Skin of body (tissue), 2 donors: Measurements from ENCODE around the gene KIAA1614. TPM values are rescaled to one million over a fixed set of nuclear protein-coding genes. Genes with fewer than 3 reads are reported as not detected.
A peak's percentile ranks its signal among the peaks of the same experiment; 100 is the strongest.

Source experiments
- DNase-seq: peaks from one replicate; lab custom pipeline; 2025; lab: John Stamatoyannopoulos, UW
- total RNA-seq: library from RNA; depleted of rRNA; stranded (reverse); fragments of >200 nt; gene quantifications from one replicate; pipeline ENCODE4 v1.2.3, GENCODE V29; 2014

KIAA1614 gene
- total RNA-seq, 1 donor from 2014 or later, result 4.5 TPM

DNA sequence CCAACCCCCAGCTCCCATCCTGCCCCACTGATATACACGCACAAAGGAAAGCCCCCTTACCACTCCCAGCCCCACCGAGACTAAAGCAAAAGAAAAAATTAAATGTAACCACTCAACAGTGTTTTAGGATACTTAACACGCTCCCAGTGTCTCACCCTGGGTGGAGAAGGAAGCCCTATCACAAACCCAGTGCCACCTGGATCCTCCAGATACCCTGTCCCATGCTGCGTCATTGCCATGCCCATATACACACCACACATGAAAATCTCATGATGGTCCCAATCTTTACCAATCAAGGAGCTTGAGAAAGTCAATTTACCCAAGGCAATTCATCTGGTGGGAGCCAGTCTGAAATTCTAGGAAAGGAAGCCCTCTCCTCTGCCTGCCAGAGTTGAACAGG is 11.2 kb downstream of the KIAA1614 start:
- no peak for DNase-seq

DNA sequence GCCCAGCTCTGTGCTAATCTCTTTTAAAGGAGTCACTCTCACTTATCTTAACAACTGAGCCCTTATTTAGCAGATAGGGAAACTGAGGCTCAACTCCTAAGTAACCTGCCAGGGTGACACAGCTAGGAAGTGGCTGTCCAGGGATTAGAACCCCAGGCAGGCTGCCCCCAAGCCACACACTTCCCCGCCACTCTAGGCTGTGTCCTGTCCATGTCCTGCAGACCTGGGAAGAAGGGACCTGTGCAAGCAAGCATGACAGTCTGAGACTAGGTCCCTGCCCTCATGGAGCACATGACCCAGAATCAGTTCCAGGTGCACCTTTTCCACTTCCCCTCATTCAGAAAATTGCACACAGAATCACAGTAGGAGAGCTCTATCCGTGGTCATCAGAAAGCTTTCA is 12.2 kb downstream of the KIAA1614 start:
- no peak for DNase-seq

DNA sequence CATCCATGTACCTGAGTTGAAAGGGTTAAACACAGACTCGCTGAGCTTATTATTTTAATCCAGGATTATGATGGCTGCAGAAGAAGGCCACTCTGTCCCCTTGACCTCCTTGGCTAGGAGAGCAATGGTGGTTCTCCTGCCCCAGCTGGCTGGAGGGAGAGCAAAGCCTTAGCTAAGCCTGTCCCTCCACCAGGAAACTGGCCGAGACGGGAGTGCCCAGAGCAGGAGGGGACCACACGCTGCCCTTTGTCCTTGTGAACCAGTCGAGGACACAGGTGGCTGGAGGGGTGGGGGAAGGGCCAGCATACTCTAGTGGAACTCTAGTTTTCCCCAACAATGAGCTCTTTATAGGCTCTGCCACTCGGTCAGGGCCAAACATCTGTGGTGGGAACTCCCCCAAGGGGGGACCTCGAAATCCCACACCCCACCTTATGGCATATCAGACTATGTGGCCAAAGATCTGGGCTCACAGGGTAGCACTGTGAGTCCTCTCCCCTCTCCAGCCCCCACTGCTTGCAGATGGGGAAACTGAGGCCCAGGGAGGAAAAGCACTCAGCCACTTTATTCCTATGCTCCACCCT is 12.9 kb downstream of the KIAA1614 start:
- DNase-seq, result no peak

DNA sequence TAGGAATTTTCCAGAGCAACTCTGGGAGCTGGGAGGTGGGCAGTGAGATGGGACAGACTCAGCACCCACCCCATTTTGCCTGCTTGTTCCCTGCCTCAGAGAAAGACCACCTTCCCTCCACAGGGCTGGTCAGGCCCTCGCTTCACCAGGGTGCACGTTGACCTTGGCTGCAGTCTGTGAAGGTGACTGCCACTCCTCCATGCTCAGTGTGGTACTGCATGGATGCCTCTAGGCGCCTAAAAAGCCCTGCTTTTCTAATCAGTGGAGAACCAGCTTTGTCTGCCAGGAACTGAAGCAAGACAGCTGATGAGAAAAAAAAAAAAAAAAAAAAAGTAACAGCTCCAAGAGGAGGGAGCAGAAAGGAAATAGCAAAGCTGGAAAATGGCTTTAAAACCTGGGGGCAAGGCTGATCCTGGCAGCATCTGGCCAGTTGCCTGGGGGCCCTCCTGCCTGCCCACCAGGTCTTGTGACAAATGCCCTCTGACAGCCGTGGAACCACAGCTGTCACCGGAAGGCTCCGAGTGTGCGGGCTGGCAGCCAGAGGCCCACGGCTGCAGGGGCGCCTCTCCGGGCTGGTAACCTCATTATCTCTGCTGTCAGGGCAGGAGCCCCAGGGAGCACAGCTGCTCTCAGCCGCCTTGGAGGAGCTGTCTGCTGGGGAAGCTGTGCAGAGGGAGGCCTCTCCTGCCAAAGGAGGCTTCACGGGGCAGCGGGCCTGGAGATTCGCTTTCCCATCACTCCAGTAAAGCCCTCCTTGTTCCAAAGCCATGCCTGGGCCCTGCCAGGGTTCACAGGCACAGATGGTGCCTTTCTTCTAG is 13.7 kb downstream of the KIAA1614 start:
- peak; percentile 76 for DNase-seq

DNA sequence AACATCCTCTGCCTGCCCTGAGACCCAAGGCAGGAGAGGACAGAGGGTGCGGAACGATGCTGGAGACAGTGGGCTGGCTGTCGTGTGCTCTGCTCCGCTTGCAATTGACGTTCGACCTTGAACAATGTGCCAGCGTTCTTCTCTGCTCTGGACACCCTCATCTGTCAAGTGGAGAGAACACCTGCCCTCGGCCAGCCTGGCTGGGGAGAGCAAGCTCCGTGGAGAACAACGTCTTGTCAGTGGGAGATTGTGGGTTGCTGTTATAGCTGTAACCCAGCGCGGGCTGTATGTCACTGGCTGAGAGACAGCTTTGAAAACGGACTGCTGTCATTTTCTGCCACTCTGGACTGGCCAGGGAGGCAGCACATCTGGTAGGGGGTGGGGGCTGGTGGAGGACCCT is 14.7 kb downstream of the KIAA1614 start:
- DNase-seq, result no peak

DNA sequence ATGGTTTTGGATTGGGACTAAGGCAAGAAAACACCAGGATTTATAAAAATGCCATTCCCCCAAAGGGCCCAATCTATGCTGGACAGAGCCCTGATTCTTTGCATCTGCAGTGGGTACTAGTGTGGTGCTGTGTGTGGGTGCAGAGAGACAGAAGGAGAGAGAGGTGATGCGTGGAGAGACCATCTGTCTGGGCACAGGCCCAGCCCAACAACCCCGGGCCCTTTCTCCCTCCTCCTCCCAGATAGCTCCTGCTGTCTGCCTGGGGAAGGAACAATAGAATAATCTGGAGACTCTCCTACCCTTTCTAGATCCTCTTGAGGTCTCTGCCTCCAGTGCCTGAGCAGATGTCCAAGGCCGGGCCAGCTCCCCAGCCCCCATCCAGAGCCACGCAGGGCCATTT is 15.1 kb downstream of the KIAA1614 start:
- no peak for DNase-seq

DNA sequence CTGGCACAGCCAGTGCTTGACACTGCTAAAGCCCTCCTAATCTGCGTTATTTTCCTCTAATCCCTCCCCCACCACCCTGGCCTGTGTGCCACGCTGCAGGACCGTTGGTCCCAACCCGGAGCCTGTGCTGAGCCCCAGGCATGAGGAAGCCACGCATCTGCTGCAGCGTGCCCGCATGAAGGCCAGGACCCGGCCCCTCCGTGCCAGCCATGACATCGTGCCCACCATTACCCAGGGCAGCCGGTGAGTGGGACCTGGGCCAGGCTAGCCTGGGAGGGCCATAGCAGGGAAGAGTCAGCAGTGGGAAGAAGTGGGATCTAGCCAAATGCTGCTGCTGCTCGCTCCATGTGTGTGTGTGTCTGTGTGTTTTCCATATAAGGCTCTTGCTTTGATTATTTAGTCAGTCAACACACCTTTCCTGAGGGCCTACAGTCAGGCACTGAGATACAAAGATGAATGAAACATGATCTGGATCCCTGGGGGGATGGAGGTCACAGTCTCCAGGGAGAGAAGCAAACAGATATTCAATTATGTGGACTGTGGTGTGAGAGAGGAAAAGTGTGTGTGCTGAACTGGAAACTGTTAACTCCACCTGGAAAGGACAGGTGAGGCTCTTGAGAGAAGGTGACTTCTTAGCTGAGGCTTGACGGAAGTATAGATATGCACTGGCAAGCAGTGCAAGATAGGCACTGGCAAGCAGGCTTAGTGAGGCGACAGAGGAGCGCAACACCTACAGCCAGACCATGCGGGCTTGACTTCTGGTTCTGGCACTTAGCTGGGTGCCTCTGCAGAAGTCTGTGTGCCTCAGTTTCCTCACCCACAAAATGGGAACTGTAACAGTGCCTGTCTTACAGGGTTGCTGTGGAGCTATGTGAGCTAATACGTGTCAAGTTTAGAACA is 15.9 kb downstream of the KIAA1614 start:
- no peak for DNase-seq

DNA sequence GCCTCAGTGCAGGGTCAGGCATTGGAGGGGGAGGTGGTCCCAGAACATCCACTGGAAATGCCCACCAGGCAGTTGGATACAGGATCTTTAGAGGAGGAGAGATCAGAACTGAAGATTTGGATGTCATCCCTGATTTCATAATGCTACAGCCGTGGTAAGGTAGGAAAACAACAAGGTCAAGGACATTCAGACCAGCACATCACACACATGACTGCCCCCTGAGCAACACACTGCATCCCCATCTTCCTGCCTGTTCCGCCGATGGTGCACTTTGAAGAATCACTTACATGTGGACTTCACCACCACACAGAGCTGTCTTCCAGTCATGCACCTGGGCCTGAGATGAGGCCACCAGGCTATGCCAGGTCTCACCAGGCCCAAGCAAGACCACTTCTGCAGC is 16.7 kb downstream of the KIAA1614 start:
- no peak for DNase-seq

DNA sequence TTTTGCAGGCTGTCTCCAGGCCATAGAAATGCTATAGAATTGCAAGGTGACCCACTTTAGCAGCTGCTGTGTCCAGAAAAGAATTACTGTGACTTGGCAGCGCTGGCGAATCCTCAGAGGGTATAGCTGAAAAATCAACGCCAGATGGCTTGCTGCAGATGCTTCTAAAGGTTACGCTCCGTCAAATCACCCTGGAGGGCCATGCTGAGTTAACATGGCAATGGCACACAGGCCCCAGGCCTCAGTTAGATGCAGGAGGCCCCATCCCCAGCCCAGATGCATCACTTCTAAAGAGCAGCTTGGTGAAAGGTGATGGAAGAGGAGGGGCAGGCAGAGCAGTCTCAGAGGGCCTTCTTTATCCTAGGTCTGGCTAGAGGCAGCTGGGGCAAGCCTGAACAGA is 18.0 kb downstream of the KIAA1614 start:
- no peak for DNase-seq

DNA sequence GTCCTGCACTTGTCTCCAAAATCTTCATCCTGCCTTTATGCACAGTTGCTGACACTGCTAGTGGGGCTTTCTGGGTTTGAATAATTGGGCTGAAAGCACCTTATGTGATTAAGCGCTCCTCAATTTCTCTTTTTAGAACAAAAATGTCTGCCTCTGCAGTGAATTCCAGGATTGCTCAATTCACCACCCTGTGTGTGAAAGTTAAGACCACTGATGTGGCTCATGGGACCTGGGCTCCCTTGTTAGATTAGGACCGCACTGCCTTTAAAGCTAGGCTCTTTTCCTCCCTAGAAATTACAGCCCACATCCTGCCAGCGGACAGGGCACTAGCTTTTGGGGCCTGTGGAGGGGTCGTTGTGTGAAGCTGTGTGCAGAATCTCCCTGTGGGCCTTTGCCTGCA is 18.8 kb downstream of the KIAA1614 start:
- no peak for DNase-seq

DNA sequence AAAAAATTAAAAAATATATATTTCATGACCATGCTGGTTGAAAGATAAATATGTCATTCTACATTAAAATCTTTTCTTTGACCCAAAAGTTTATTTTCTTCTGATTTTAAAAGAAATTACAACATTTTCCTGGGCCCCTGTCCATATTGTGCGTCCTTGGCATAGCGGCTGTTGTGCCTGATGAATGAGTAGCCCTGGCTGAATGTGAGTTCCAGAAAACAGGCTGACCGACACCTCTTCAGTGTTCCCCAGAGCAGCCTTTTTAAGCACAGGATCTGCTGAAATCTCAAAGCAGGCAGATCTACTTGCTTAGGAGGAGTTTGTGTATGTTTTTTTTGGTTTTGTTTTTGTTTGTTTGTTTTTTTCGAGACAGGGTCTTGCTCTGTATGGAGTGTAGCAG is 19.7 kb downstream of the KIAA1614 start:
- DNase-seq, result no peak

DNA sequence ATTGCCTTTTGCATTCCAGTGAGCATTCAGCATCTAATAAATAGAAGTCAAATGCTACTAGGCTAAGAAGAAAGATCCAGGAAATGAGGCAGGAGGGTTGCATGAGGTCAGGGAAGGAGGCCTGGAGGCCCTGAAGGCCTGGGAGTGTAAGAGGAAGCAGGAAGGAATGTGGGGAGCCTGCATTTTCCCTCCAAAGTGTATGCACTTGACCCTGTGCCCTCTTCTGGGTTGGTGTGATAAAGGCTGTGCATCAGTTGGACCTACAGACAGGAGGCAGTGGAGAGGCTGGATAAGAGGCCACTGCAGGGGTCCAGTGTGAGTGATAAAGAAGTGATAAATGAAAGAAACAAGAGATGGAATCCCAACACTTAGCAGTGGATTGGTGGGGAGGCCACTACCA is 20.4 kb downstream of the KIAA1614 start:
- DNase-seq, result no peak

DNA sequence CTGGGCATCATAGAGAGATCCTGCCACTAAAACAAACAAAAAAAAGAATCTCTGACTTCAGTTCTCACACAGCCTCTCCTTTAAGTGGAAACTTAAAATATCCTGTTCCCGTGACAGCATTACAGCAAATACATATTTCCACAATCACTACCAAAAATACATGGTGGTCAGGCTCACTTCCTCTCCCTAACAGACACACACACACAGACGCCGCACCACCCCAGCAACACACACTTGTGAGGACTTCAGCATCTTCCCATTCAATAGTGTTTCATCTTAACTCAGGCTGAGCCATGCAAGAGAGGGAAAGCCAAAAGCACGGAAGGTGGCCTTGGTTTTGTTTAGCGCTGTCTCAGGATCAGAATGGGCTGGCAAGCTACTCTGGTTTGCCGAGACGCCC is 21.9 kb downstream of the KIAA1614 start:
- peak; percentile 13 for DNase-seq

DNA sequence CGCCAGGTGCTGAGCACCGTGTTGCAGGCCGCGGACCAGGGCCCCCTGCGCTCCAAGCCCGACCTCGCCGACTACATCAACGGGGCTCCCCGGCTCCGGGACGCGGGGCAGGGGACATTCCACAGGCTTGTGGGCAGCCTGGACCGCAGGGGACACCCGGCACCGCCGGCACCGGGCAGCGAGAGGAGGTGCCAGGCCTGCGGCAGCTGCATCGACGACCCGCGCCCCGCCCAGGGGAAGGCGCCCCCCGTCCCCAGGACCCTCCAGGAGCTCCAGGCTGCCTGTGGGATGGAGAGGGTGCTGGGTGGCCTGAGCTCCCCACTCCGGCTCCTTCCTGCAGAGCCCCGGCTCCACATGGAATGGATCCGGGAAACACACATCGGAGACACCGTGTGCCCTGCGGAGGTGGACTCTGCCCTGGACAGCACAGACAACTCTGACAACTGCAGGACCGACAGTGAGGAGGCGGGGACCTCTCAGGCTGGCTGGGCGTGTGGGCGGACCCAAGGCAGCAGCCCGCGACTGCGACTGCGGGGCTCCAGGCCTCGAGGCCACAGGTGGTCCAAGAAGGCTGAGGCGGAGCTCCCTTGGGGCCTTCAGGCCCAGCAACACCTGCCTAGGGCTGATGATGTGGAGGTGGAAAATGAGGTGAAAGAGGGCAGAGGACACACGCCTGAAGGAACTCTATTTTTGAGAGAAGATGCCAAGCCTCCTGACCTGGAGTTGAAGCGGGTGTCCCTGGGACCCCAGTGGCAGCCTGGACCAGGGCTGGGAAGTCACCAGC is 22.8 kb downstream of the KIAA1614 start:
- no peak for DNase-seq

DNA sequence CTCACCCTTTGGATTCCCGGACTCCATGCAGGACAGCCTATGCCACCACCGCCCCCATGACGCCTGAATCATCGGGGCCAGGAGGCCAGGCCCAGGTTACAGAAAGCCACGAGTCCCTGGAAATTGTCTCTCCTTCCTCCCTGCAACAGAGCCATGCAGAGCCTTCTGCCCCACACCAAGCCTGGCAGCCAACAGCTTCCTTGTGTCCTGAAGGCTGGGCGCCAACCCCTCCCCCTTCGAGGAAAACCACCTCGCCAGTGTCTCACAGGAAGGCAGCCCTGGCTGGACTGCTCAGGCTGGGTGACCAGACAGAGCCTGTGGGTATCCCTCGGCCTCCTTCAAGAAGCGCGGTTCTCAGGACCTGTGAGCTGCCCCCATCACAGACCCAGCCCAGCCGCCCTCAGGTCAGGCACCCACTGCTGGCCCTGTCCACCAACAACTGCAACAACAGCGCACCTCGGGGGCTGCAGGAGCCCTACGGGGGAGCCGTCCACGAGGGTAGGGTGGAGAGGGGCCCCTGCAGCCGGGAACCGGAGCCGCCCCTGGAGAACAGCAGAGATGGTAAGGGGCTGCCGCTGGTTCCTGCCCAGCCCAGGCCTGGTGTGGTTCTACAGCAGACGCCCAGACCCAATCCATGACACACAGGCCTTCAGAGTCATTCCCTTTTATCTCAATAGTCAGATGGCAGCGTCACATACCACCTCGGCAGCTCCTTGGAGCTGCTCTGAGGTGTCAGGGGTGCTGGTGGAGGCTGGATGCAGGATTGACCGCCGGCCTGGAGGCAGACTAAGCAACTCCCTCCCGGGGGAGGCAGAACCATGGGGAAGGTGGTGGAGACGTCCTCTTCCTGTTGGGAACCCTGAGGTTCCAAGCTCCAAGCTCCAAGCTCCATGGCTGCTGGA is 23.7 kb downstream of the KIAA1614 start:
- DNase-seq, result no peak

DNA sequence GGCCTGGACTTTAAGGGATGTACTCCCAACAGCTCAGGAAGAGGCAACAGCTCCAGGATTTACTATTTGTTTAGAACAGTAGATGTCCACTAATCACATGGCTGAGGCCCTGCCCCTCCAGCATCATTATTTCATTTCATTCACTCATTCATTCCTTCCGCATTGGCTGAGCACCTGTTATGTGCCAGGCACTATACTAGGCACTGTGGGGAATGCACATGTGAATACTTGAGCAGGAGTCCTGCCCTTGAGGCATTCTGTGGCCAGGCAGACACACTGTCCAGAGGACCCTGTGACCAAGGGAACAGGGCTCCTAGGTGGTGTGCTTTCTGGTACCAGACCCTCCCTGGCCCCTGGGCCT is 24.3 kb downstream of the KIAA1614 start:
- DNase-seq, result no peak

DNA sequence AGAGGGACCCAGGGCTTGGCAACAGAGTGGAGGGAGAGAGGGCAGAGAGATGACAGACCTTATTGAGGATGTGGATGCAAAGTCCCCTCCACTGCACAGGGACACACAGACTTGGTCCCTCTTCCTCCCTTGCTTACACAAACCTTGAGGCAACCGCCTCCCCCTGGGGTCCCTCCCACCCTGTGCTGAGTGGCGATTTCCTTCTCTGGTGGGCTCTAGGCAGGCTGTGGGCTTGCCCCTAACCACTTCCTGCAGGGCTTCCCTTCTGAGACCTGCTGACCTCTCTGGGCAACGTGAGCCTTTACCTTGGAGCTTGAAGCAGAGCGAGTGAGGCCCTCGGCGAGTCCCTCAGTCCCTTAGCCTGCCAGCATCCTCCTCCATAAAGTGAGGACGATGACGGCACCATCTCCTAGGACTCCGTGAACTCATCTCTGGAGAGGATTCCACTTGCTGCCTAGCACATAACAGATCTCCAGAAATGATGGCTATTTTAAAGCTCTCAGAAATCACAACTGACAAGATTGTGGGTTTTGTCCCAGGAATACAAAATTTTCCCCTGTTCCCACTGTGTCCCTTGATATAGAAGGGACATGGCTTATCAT is 25.0 kb downstream of the KIAA1614 start:
- DNase-seq, result no peak

DNA sequence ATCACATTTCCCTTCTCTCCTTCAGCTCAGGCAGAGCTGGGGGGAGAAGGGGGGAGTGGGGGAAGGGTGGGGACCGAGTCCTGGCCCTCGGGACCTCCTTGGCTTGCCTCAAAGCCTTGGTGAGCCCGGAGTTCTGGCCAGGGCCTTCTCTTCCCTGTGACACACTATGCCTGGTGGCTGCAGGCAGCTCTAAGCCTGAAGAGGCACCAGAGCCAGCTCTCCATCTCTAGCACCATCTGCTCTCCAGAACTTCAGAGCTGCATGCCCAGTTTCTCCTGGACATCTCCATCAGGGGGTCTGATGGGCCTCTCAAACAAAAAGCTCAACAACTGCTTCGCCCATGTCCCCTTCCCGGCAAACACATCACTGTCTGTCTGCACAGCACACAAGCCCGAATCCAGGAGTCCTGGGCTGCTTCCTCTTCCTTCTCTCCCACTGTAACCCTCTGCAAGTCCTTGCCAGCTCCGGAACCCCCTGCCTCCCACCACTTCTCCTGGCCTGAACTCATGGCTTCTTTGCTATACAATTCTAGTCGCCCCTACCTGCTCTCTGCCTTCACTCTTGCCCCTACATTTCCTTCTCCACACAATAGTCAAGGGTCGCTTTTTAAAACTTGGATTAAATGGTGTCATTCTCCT is 26.5 kb downstream of the KIAA1614 start:
- no peak for DNase-seq

DNA sequence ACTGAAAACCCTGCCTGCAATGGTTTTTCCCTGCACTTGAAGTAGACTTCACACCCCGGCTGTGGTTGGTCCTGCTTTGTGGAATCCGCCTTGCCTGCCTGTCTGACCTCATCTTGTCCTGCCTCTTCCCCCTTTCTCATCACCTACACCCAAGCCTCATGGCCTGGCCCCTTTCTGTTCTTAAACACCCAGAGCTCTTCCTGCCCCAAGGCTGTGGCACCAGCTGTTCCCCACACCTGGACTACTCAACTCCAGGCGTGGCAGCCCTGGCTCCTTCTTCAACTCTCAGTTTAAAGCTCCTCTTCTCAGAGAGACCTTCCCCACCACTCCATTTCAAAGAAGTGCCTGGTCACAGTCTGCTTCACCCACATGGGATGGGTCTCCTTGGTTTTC is 27.0 kb downstream of the KIAA1614 start:
- DNase-seq, result no peak

DNA sequence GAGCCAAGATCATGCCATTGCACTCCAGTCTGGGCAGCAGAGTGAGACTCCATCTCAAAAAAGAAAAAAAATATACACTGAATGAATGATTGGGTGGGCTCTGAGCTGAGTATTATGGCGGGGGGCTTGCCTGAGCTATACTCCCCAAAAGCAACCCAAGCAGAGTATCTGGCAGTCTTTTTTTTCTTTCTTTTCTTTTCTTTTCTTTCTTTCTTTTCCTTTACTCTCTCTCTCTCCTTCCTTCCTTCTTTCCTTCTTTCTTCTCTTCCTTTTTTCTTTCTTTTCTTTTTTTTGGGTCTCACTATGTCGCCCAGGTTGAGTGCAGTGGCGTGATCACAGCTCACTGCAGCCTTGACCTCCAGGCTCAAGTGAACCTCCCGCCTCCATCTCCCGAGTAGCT is 27.7 kb downstream of the KIAA1614 start:
- DNase-seq, result no peak
